Rectal smooth muscle tissue (tissue), 1 donor: ENCODE measurements around the gene ANKS1A.

Experiments used
- H3K27ac ChIP-seq: one replicate; pipeline ENCODE4 v1.7.0; 2013; ENCODE audit warnings: low read depth, low read length, inconsistent platforms
- H3K27me3 ChIP-seq: one replicate; pipeline ENCODE4 v1.7.0; 2013; ENCODE audit warnings: low read length; ENCODE audit not compliant: control insufficient read depth, insufficient read depth
- H3K36me3 ChIP-seq: one replicate; pipeline ENCODE4 v1.7.0; 2013; ENCODE audit warnings: low read length; ENCODE audit not compliant: control insufficient read depth, insufficient read depth
- H3K4me1 ChIP-seq: one replicate; pipeline ENCODE4 v1.7.0; 2013; ENCODE audit warnings: low read length; ENCODE audit not compliant: control insufficient read depth, insufficient read depth
- H3K4me3 ChIP-seq: one replicate; pipeline ENCODE4 v1.7.0; 2013; ENCODE audit warnings: low read length
- H3K9ac ChIP-seq: one replicate; pipeline ENCODE4 v1.7.0; 2013; ENCODE audit warnings: low read length

The ANKS1A gene

GRCh38 chr6:35073211-35073610, 184.2 kb downstream of the ANKS1A start:
- no peaks in the 10 kb centered on the region for H3K4me1 ChIP-seq
- H3K27ac ChIP-seq, result no peak overlapping the region
- no peak overlapping the region for H3K4me3 ChIP-seq
- H3K27me3 ChIP-seq, result no peaks in the 10 kb centered on the region
- peaks cover 9% of the 10 kb centered on the region for H3K36me3 ChIP-seq
- H3K9ac ChIP-seq, result no peak overlapping the region

GRCh38 chr6:35073766-35074471, 184.9 kb downstream of the ANKS1A start:
- Histone ChIP-seq H3K4me3 (no peak overlapping the region), H3K4me1 (no peaks in the 10 kb centered on the region), H3K9ac (no peak overlapping the region), H3K27me3 (no peaks in the 10 kb centered on the region), H3K27ac (no peak overlapping the region), H3K36me3 (peaks cover 14% of the 10 kb centered on the region)

GRCh38 chr6:35076997-35077712, 188.1 kb downstream of the ANKS1A start:
- Histone ChIP-seq H3K27ac (no peak overlapping the region), H3K4me1 (no peaks in the 10 kb centered on the region), H3K9ac (no peak overlapping the region), H3K27me3 (no peaks in the 10 kb centered on the region), H3K36me3 (peaks cover 42% of the 10 kb centered on the region), H3K4me3 (no peak overlapping the region)

GRCh38 chr6:35077713-35078105, 188.7 kb downstream of the ANKS1A start:
- H3K27ac ChIP-seq, result no peak overlapping the region
- no peaks in the 10 kb centered on the region for H3K27me3 ChIP-seq
- H3K36me3 ChIP-seq, result peaks cover 47% of the 10 kb centered on the region
- no peak overlapping the region for H3K9ac ChIP-seq
- H3K4me3 ChIP-seq, result no peak overlapping the region
- H3K4me1 ChIP-seq, result no peaks in the 10 kb centered on the region

GRCh38 chr6:35078226-35078850, 189.3 kb downstream of the ANKS1A start:
- H3K9ac ChIP-seq, result no peak overlapping the region
- no peak overlapping the region for H3K27ac ChIP-seq
- H3K36me3 ChIP-seq, result peaks cover 54% of the 10 kb centered on the region
- no peaks in the 10 kb centered on the region for H3K27me3 ChIP-seq
- H3K4me3 ChIP-seq, result no peak overlapping the region
- H3K4me1 ChIP-seq, result no peaks in the 10 kb centered on the region

GRCh38 chr6:35078896-35079295, 189.8 kb downstream of the ANKS1A start:
- Histone ChIP-seq H3K4me3 (no peak overlapping the region), H3K36me3 (peaks cover 59% of the 10 kb centered on the region)

GRCh38 chr6:35079311-35080000, 190.4 kb downstream of the ANKS1A start:
- Histone ChIP-seq H3K27ac (no peak overlapping the region), H3K4me1 (no peaks in the 10 kb centered on the region), H3K4me3 (no peak overlapping the region), H3K36me3 (peaks cover 60% of the 10 kb centered on the region), H3K9ac (no peak overlapping the region), H3K27me3 (no peaks in the 10 kb centered on the region)

More at GRCh38 chr6:35078896-35079295, 189.8 kb downstream of the ANKS1A start:
- H3K27me3 ChIP-seq, result no peaks in the 10 kb centered on the region
- no peak overlapping the region for H3K9ac ChIP-seq
- no peak overlapping the region for H3K27ac ChIP-seq
- H3K4me1 ChIP-seq, result no peaks in the 10 kb centered on the region

- H3K36me3 ChIP-seq, result peaks cover 60% of the 10 kb centered on the region
- no peaks in the 10 kb centered on the region for H3K4me1 ChIP-seq
- no peak overlapping the region for H3K4me3 ChIP-seq
- H3K9ac ChIP-seq, result no peak overlapping the region
- no peaks in the 10 kb centered on the region for H3K27me3 ChIP-seq
- H3K27ac ChIP-seq, result no peak overlapping the region
Measured at GRCh38 chr6:35080016-35080680, 191.1 kb downstream of the ANKS1A start.

- Histone ChIP-seq H3K27me3 (no peaks in the 10 kb centered on the region), H3K9ac (no peak overlapping the region), H3K27ac (peak overlapping the region; percentile 44), H3K36me3 (peaks cover 66% of the 10 kb centered on the region), H3K4me3 (no peak overlapping the region), H3K4me1 (no peaks in the 10 kb centered on the region)
Measured at GRCh38 chr6:35080821-35081425, 191.9 kb downstream of the ANKS1A start.

GRCh38 chr6:35081426-35081851, 192.4 kb downstream of the ANKS1A start:
- H3K4me3 ChIP-seq, result no peak overlapping the region
- no peaks in the 10 kb centered on the region for H3K27me3 ChIP-seq
- H3K9ac ChIP-seq, result no peak overlapping the region
- no peaks in the 10 kb centered on the region for H3K4me1 ChIP-seq
- peaks cover 69% of the 10 kb centered on the region for H3K36me3 ChIP-seq
- H3K27ac ChIP-seq, result peak overlapping the region; percentile 44

- peaks cover 71% of the 10 kb centered on the region for H3K36me3 ChIP-seq
- H3K4me3 ChIP-seq, result no peak overlapping the region
- no peaks in the 10 kb centered on the region for H3K4me1 ChIP-seq
- peak overlapping the region; percentile 44 for H3K27ac ChIP-seq
- no peaks in the 10 kb centered on the region for H3K27me3 ChIP-seq
- H3K9ac ChIP-seq, result no peak overlapping the region
Measured at GRCh38 chr6:35082046-35082732, 193.1 kb downstream of the ANKS1A start.
